K562 (cell line): Measurements from ENCODE around the gene AIMP1. TPM values are rescaled to one million over a fixed set of nuclear protein-coding genes. Genes with fewer than 3 reads are reported as not detected.

ENCODE experiments used
- ATAC-seq: fragments of 200-7000 bp; cut with Tn5 transposase; 3 replicates; pipeline ENCODE4 v1.9.1; 2020; ENCODE audit warnings: moderate library complexity
- BruUV-seq: library from RNA; stranded (reverse); fragments of 400-500 nt; replicated peaks from 2 replicates; lab custom pipeline; 2021; lab: Mats Ljungman, UMichigan
- CTCF ChIA-PET: fragments of 300-600 bp; formaldehyde crosslinking; extraction: SDS; loops from one replicate; lab custom pipeline; 2021; ENCODE audit warnings: low intra/inter-chr PET ratio; lab: Yijun Ruan, JAX
- POLR2A ChIA-PET: fragments of 300-600, 350-650 bp; sonication (Branson Sonifier 250); formaldehyde crosslinking; extraction: SDS; loops from one replicate; lab custom pipeline; 2021; ENCODE audit warnings: antibody characterized with exemption, inconsistent platforms; lab: Yijun Ruan, JAX
- DNase-seq, 4 experiments: peaks; one replicate each; pipeline versions ENCODE4 v3.0.0 to v3.0.0-alpha.2; 2011 to 2018; ENCODE audit warnings: low spot score in 3 of 4, mixed read lengths in 3 of 4; ENCODE audit errors: extremely low read depth in 1 of 4
- FAIRE-seq: peaks from 2 replicates; lab custom pipeline; 2011; peaks lifted over from hg19 to GRCh38; lab: Jason Lieb, UNC
- H2AFZ ChIP-seq: 2 replicates; pipeline ENCODE4 v1.6.0; 2011; ENCODE audit warnings: low read depth, low read length, control low read depth, inconsistent platforms
- H3K27ac ChIP-seq: fragments of 200-600 bp; 3 replicates; pipeline ENCODE4 v1.8.0; 2011; ENCODE audit warnings: low read depth, mild to moderate bottlenecking, control low read depth, inconsistent platforms, low read length, moderate library complexity, mixed read lengths; ENCODE audit errors: extremely low read depth
- H3K27me3 ChIP-seq, 2 experiments: fragments of 300-600 bp in 1 of 2; 2 replicates in 1 of 2; 3 replicates in 1 of 2; pipeline versions ENCODE4 v1.6.0 to v1.8.0; 2011; ENCODE audit warnings: inconsistent platforms in 2 of 2, low read length in 2 of 2, mild to moderate bottlenecking in 1 of 2, mixed read lengths in 1 of 2, moderate library complexity in 1 of 2; ENCODE audit not compliant: control insufficient read depth in 2 of 2, insufficient read depth in 2 of 2
- H3K36me3 ChIP-seq: fragments of 300-600 bp; 3 replicates; pipeline ENCODE4 v1.8.0; 2011; ENCODE audit warnings: mild to moderate bottlenecking, low read length, inconsistent platforms; ENCODE audit not compliant: control insufficient read depth, insufficient read depth
- H3K4me1 ChIP-seq, 2 experiments: fragments of 200-600 bp in 1 of 2; replicated peaks in 1 of 2; 2 replicates in 1 of 2; 3 replicates in 1 of 2; pipeline versions ENCODE4 v1.5.1 to v1.8.0; 2011; ENCODE audit warnings: inconsistent platforms in 2 of 2, low read length in 2 of 2, mild to moderate bottlenecking in 1 of 2, mixed read lengths in 1 of 2, moderate library complexity in 1 of 2; ENCODE audit not compliant: control insufficient read depth in 2 of 2, insufficient read depth in 2 of 2
- H3K4me2 ChIP-seq: 2 replicates; pipeline ENCODE4 v1.6.1; 2011; ENCODE audit warnings: low read length, control low read depth, inconsistent platforms, mixed read lengths; ENCODE audit not compliant: insufficient read depth
- H3K4me3 ChIP-seq: fragments of 200-600 bp; sonication (generic), shearing (Covaris generic); 2 replicates; pipeline ENCODE4 v1.5.1; 2016; ENCODE audit warnings: control low read depth, inconsistent platforms
- H3K79me2 ChIP-seq: fragments of 200-600 bp; 3 replicates; pipeline ENCODE4 v1.8.0; 2011; ENCODE audit warnings: low read length, inconsistent platforms; ENCODE audit not compliant: control insufficient read depth, insufficient read depth
- H3K9ac ChIP-seq, 2 experiments: 2 replicates each; pipeline versions ENCODE4 v1.6.0 to v1.6.1; 2011; ENCODE audit warnings: low read depth in 2 of 2, low read length in 2 of 2, control low read depth in 1 of 2, inconsistent platforms in 1 of 2, mild to moderate bottlenecking in 1 of 2, mixed read lengths in 1 of 2; ENCODE audit not compliant: insufficient read depth in 1 of 2
- H3K9me1 ChIP-seq: one replicate; pipeline ENCODE4 v1.6.0; 2011; ENCODE audit warnings: inconsistent platforms, mild to moderate bottlenecking, low read length, moderate library complexity; ENCODE audit not compliant: control insufficient read depth, insufficient read depth
- H3K9me3 ChIP-seq: replicated peaks from 2 replicates; pipeline ENCODE4 v1.5.1; 2011; ENCODE audit warnings: low read depth, low read length, inconsistent platforms; ENCODE audit not compliant: control insufficient read depth, insufficient read depth
- H4K20me1 ChIP-seq: replicated peaks from 2 replicates; pipeline ENCODE4 v1.6.1; 2011; ENCODE audit warnings: low read length, inconsistent platforms, mixed read lengths; ENCODE audit not compliant: control insufficient read depth, insufficient read depth
- CBX3 ChIP-seq, 2 experiments: IDR thresholded peaks; 1 replicate in 1 of 2; 2 replicates in 1 of 2; pipeline ENCODE4 v1.6.1; 2012; ENCODE audit warnings: inconsistent platforms in 2 of 2, low read length in 2 of 2, borderline replicate concordance in 1 of 2, control low read depth in 1 of 2
- COPS2 ChIP-seq: fragments of 450-650 bp; conservative IDR thresholded peaks from 2 replicates; pipeline ENCODE4 v1.6.1; 2016; ENCODE audit warnings: mild to moderate bottlenecking, moderate library complexity
- CTCFL ChIP-seq: IDR thresholded peaks from 2 replicates; pipeline ENCODE4 v1.6.1; 2011; ENCODE audit warnings: borderline replicate concordance, low read depth, mild to moderate bottlenecking, moderate library complexity, low read length; ENCODE audit not compliant: insufficient read depth, poor library complexity, severe bottlenecking
- RBFOX2 ChIP-seq: fragments of 200-400 bp; formaldehyde crosslinking; IDR thresholded peaks from 2 replicates; pipeline ENCODE4 v1.6.1; 2017; ENCODE audit warnings: low read depth, mild to moderate bottlenecking, low read length, moderate library complexity
- SLC30A9 ChIP-seq: fragments of 250-450 bp; sonication (Bioruptor Pico); IDR thresholded peaks from 2 replicates; pipeline ENCODE4 v1.8.0; 2022; ENCODE audit warnings: mild to moderate bottlenecking, moderate library complexity
- ZNF263 ChIP-seq: sonication (generic); formaldehyde crosslinking; IDR thresholded peaks from 2 replicates; pipeline ENCODE4 v1.8.0; 2022; ENCODE audit warnings: mild to moderate bottlenecking, missing genetic modification reagents, borderline replicate concordance
- ZNF354B ChIP-seq: fragments of 250-450 bp; sonication (Bioruptor Pico); IDR thresholded peaks from 2 replicates; pipeline ENCODE4 v1.4.0; 2020
- ZNF778 ChIP-seq: fragments of 450-650 bp; formaldehyde crosslinking; IDR thresholded peaks from 2 replicates; pipeline ENCODE4 v1.4.0; 2020; ENCODE audit warnings: mild to moderate bottlenecking, moderate library complexity
- in situ Hi-C: fragments of 300-500 bp; cut with MboI; formaldehyde crosslinking; loops from 4 replicates; pipeline ENCODE4 v1.15.0; 2018; ENCODE audit warnings: inconsistent platforms, mixed read lengths
- intact Hi-C: fragments of 100-400 bp; cut with micrococcal nuclease; formaldehyde crosslinking; loops from 2 replicates; pipeline ENCODE4 v1.14.2; 2022
- polyA plus RNA-seq, 8 experiments: library from polyadenylated mRNA; depleted of rRNA in 4 of 8; stranded (reverse) in 5 of 8; unstranded in 3 of 8; fragments of >200 nt; fragmentation: Nextera tagmentation in 2 of 8; fragmentation: Illumina TruSeq in 1 of 8; extraction: Ambion mirVana in 2 of 8; extraction: Trizol in 1 of 8; gene quantifications; 2 replicates each; pipeline versions ENCODE4 v1.2.1 to v1.2.3, GENCODE V29; 2011 to 2014; ENCODE audit warnings: inconsistent platforms in 1 of 8, missing spikeins in 1 of 8
- total RNA-seq, 7 experiments: library from RNA; depleted of rRNA in 6 of 7; stranded (reverse); fragments of >200 nt in 6 of 7; fragmentation: Illumina TruSeq in 2 of 7; extraction: Trizol in 2 of 7; gene quantifications; 2 replicates each; pipeline versions ENCODE4 v1.2.1 to v1.2.3, GENCODE V29; 2011 to 2021; ENCODE audit warnings: low replicate concordance in 1 of 7
- TF ChIP-seq, protein P1 (sequence below): fragments of 250-450 bp; sonication (Bioruptor Pico); IDR thresholded peaks from 2 replicates; pipeline ENCODE4 v1.5.0; 2021; ENCODE audit warnings: mild to moderate bottlenecking, moderate library complexity
- TF ChIP-seq, protein P2 (sequence below): fragments of 450-650 bp; formaldehyde crosslinking; IDR thresholded peaks from 2 replicates; pipeline ENCODE4 v1.4.0; 2022; ENCODE audit warnings: mild to moderate bottlenecking, moderate library complexity

The AIMP1 gene
- total and polyA plus RNA-seq, 9 of the 15 experiments (the other 6 are each of a cell fraction or from before 2014, with no cell fraction given) = 39.9 to 141 (median 70.1) TPM

GRCh38 chr4:106337916-106338315, 21.6 kb downstream of the AIMP1 start:
- H3K4me3 ChIP-seq = no peak overlapping the region
- DNase-seq = no peak
- no peaks in the 10 kb centered on the region for H3K9me1 ChIP-seq
- BruUV-seq = no TSS peak
- no peak overlapping the region for H3K4me2 ChIP-seq
- peaks cover 28% of the 10 kb centered on the region for H3K79me2 ChIP-seq
- ATAC-seq = no peak
- H3K36me3 ChIP-seq = peaks cover 78% of the 10 kb centered on the region
- intact Hi-C loops (no loop called here), in situ Hi-C loops (no loop called here)
- no peak overlapping the region for H3K27ac ChIP-seq
- no peaks in the 10 kb centered on the region for H3K27me3 ChIP-seq
- no peak overlapping the region for H3K9ac ChIP-seq
- H4K20me1 ChIP-seq = no peaks in the 10 kb centered on the region
- POLR2A ChIA-PET = interaction anchor here (0.6 kb wide), 1 partner anchor 1062 kb away, joined by 3 read pairs; no protein-coding TSS in a partner anchor
- 0 out of 5 replicates have a peak, but pooled peaks cover 0 to 2% of the 10 kb centered on the region in 2 experiments for H3K4me1 ChIP-seq
- no peak for FAIRE-seq
- TF ChIP-seq RBFOX2 (no peak), COPS2 (no peak), ZNF778 (CRISPR knock-in tag) (no peak), SLC30A9 (CRISPR knock-in tag) (no peak), ZNF263 (CRISPR knock-in tag) (no peak), ZNF354B (CRISPR knock-in tag) (no peak), CBX3 (IDR thresholded peaks at IDR 0.05; ENCODE audit: borderline replicate concordance in 1 of 2, low read length in 2 of 2) (no peak), CTCFL (no peak)
- TF ChIP-seq, protein P1, sequence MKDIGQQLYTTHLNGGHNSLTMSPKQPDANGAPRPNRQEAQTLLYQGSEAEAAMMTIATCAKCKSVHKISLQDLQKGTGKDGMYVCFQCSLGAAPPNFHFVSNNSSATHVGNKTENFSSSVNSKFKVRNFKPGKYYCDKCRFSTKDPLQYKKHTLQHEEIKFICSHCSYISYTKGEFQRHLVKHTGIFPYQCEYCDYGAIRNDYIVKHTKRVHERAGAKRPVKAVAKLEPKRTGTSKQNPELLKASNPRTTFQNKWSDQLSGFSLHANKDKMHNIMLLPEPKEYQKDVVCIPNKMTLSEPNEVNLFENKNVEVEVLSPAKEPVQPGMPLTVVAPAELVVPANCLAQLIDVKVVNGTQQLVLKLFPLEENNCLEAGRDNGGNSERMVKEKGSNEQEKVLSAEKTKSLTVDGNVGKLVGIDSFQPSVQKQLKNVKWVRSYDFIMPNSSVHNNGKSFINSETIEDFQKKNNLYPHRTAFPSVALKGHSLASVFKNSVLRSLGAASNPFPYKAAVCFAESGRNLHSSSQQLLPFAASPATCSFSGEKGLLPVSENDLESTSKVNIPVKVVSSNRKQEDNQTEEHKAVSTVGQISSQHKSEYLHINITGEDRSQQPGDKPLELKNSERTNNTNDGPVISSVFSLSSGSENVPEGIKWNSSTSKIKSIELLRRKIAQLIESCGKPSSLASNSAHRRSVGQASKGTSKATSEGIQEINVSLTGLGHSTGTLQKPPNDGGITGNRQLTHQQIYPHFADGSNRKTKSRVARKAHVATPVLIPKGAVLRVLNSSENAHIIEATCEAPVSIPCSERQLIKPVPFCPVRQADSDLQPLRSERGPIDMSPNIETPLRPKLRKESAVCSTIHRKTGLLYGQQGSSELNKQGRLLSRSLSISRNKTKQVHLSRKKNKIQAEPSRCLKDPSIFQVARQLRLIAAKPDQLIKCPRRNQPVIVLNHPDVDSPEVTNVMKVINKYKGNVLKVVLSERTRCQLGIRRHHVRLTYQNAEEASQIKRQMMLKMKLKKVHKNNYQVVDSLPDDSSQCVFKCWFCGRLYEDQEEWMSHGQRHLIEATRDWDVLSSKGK (CRISPR knock-in tag) = no peak
- TF ChIP-seq, protein P2, sequence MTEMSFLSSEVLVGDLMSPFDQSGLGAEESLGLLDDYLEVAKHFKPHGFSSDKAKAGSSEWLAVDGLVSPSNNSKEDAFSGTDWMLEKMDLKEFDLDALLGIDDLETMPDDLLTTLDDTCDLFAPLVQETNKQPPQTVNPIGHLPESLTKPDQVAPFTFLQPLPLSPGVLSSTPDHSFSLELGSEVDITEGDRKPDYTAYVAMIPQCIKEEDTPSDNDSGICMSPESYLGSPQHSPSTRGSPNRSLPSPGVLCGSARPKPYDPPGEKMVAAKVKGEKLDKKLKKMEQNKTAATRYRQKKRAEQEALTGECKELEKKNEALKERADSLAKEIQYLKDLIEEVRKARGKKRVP (CRISPR knock-in tag) = no peak
- peaks cover 1% of the 10 kb centered on the region; the same call in 1 of the 2 replicates for H3K9me3 ChIP-seq
- CTCF ChIA-PET = no interaction called here
- H2AFZ ChIP-seq = no peak overlapping the region
